A549 (cell line): ENCODE data around the gene PDGFA. TPM values are rescaled to one million over a fixed set of nuclear protein-coding genes. Genes with fewer than 3 reads are reported as not detected.

ENCODE experiments used
- ATAC-seq, 2 experiments: fragments of 200-7000 bp in 1 of 2; fragments of >200 bp in 1 of 2; cut with Nextera tagmentation in 1 of 2; cut with Tn5 transposase in 1 of 2; 3 replicates each; pipeline versions ENCODE4 v1.8.0 to v1.9.1; 2018 to 2020; ENCODE audit warnings: mild to moderate bottlenecking in 1 of 2, moderate library complexity in 1 of 2
- CTCF ChIA-PET: fragments of 300-600 bp; sonication (Branson Sonifier 250); formaldehyde crosslinking; extraction: SDS; loops from one replicate; lab custom pipeline; 2021; ENCODE audit warnings: antibody characterized with exemption, inconsistent platforms; lab: Yijun Ruan, JAX
- POLR2A ChIA-PET: fragments of 350-600 bp; formaldehyde crosslinking; extraction: SDS; loops from one replicate; lab custom pipeline; 2021; ENCODE audit warnings: antibody characterized with exemption, inconsistent platforms; lab: Yijun Ruan, JAX
- DNase-seq, 2 experiments: peaks; one replicate each; pipeline versions ENCODE4 v3.0.0 to v3.0.0-alpha.2; 2011 to 2016; ENCODE audit warnings: low read depth in 1 of 2, low spot score in 1 of 2
- FAIRE-seq: peaks from 2 replicates; lab custom pipeline; 2011; peaks lifted over from hg19 to GRCh38; lab: Jason Lieb, UNC
- H3K27ac ChIP-seq, 2 experiments: fragments of >200 bp; sonication (Bioruptor Twin); formaldehyde crosslinking; 3 replicates each; pipeline ENCODE4 v1.5.1; 2016 to 2017
- H3K4me1 ChIP-seq: fragments of >200 bp; sonication (Bioruptor Twin); formaldehyde crosslinking; 3 replicates; pipeline ENCODE4 v1.6.1; 2016
- H3K4me2 ChIP-seq: fragments of >200 bp; sonication (Bioruptor Twin); formaldehyde crosslinking; 3 replicates; pipeline ENCODE4 v1.6.1; 2016
- H3K4me3 ChIP-seq: fragments of >200 bp; sonication (Bioruptor Twin); formaldehyde crosslinking; 3 replicates; pipeline ENCODE4 v1.5.1; 2016
- H3K9me3 ChIP-seq: fragments of >200 bp; sonication (Bioruptor Twin); formaldehyde crosslinking; 3 replicates; pipeline ENCODE4 v1.6.1; 2016
- BCL3 ChIP-seq: fragments of >200 bp; sonication (Bioruptor Twin); formaldehyde crosslinking; IDR thresholded peaks from 3 replicates; pipeline ENCODE4 v1.6.1; 2016
- CBX8 ChIP-seq: fragments of 200-600 bp; sonication (generic); IDR thresholded peaks from 2 replicates; pipeline ENCODE4 v1.6.1; 2016
- FOSB ChIP-seq: fragments of 250-450 bp; sonication (Bioruptor Pico); IDR thresholded peaks from 2 replicates; pipeline ENCODE4 v1.5.0; 2020; ENCODE audit warnings: mild to moderate bottlenecking, moderate library complexity
- GATA3 ChIP-seq: IDR thresholded peaks from 2 replicates; pipeline ENCODE4 v1.6.1; 2012; ENCODE audit warnings: borderline replicate concordance
- HEYL ChIP-seq: fragments of 250-450 bp; sonication (Bioruptor Pico); IDR thresholded peaks from 2 replicates; pipeline ENCODE4 v1.8.0; 2021; ENCODE audit warnings: mild to moderate bottlenecking, moderate library complexity
- HOXA7 ChIP-seq: fragments of 250-450 bp; sonication (Bioruptor Pico); IDR thresholded peaks from 2 replicates; pipeline ENCODE4 v1.5.0; 2020; ENCODE audit warnings: mild to moderate bottlenecking, moderate library complexity
- HOXB13 ChIP-seq: fragments of 250-450 bp; sonication (Bioruptor Pico); IDR thresholded peaks from 2 replicates; pipeline ENCODE4 v1.5.0; 2020; ENCODE audit warnings: low read depth, mild to moderate bottlenecking, moderate library complexity
- MAFK ChIP-seq: fragments of 450-650 bp; IDR thresholded peaks from 2 replicates; pipeline ENCODE4 v1.6.1; 2014; ENCODE audit not compliant: partially characterized antibody
- MAX ChIP-seq: IDR thresholded peaks from 2 replicates; pipeline ENCODE4 v1.6.1; 2012
- NR3C1 ChIP-seq: fragments of >200 bp; sonication (Bioruptor Twin); formaldehyde crosslinking; IDR thresholded peaks from 3 replicates; pipeline ENCODE4 v1.6.1; 2017
- PBX3 ChIP-seq: IDR thresholded peaks from 2 replicates; pipeline ENCODE4 v1.6.1; 2012
- RAD21 ChIP-seq, 2 experiments: fragments of >200 bp in 1 of 2; sonication (Bioruptor Twin) in 1 of 2; formaldehyde crosslinking in 1 of 2; IDR thresholded peaks in 1 of 2; conservative IDR thresholded peaks in 1 of 2; 2 replicates in 1 of 2; 3 replicates in 1 of 2; pipeline ENCODE4 v1.6.1; 2012 to 2018; ENCODE audit warnings: inconsistent platforms in 1 of 2
- RCOR1 ChIP-seq: fragments of 150-350 bp; IDR thresholded peaks from 2 replicates; pipeline ENCODE4 v1.6.1; 2014; ENCODE audit warnings: antibody characterized with exemption, low read length, low read depth
- RFX5 ChIP-seq: fragments of 450-650 bp; IDR thresholded peaks from 2 replicates; pipeline ENCODE4 v1.7.1; 2014; ENCODE audit warnings: antibody characterized with exemption, mild to moderate bottlenecking, moderate library complexity
- RNF2 ChIP-seq: fragments of 200-600 bp; sonication (generic); IDR thresholded peaks from 2 replicates; pipeline ENCODE4 v1.6.1; 2016; ENCODE audit warnings: low read depth, mild to moderate bottlenecking, antibody characterized with exemption, moderate library complexity, borderline replicate concordance
- SMC3 ChIP-seq: fragments of >200 bp; sonication (Bioruptor Twin); formaldehyde crosslinking; IDR thresholded peaks from 3 replicates; pipeline ENCODE4 v1.6.1; 2018; ENCODE audit warnings: inconsistent platforms
- SREBF2 ChIP-seq: fragments of 450-650 bp; IDR thresholded peaks from 2 replicates; pipeline ENCODE4 v1.6.1; 2014; ENCODE audit warnings: mild to moderate bottlenecking, moderate library complexity
- ZNF302 ChIP-seq: fragments of 250-450 bp; sonication (Bioruptor Pico); IDR thresholded peaks from 2 replicates; pipeline ENCODE4 v1.9.0; 2021; ENCODE audit warnings: inconsistent platforms, mild to moderate bottlenecking, moderate library complexity
- WGBS: methylation state at CpG from one replicate; pipeline ENCODE4 v1.1.6; 2017; ENCODE audit errors: missing lambda C conversion rate; 5-methylcytosine and 5-hydroxymethylcytosine counted together
- polyA plus RNA-seq, 4 experiments: library from polyadenylated mRNA; depleted of rRNA in 3 of 4; stranded (reverse); fragments of >200 nt; fragmentation: RNase III in 1 of 4; extraction: RNeasy Plus Mini Kit Qiagen cat#74134 plus additional on column Dnase treatment in 1 of 4; gene quantifications; 2 replicates in 3 of 4; 3 replicates in 1 of 4; pipeline ENCODE4 v1.2.3, GENCODE V29; 2011 to 2017

PDGFA gene
- polyA plus RNA-seq, 2 of the 4 experiments (the other 2 are of a cell fraction), result 12.8 to 14.9 TPM

- ChIA-PET CTCF (no interaction called here), POLR2A (no interaction called here)
- Histone ChIP-seq H3K4me3 (no peak overlapping the region), H3K4me2 (no peak overlapping the region), H3K9me3 (no peaks in the 10 kb centered on the region), H3K27ac (no peak overlapping the region), H3K4me1 (peaks cover 9% of the 10 kb centered on the region; the same call in 2 of the 3 replicates)
- FAIRE-seq, result no peak
- 75% methylated on average over 22 of the region's 30 CpGs for WGBS
- ATAC-seq, result peak in 1 of 2 experiments; percentile 13; a peak in 3 of 6 replicates
- no peak for DNase-seq
- TF ChIP-seq NR3C1, result no peak
These were observed 67.4 kb downstream of the PDGFA start for GRCh38 chr7:452226-452751.

- H3K4me2 ChIP-seq, result no peak overlapping the region
- FAIRE-seq (no peak), ATAC-seq (0 out of 6 replicates have a peak, but pooled peaks of 1 of the 2 experiments have one; percentile 12), DNase-seq (no peak)
- H3K27ac ChIP-seq, result no peak overlapping the region
- H3K4me3 ChIP-seq, result no peak overlapping the region
- TF ChIP-seq RAD21 (conservative IDR thresholded peaks at IDR 0.05 in 1 of 2, IDR thresholded peaks at IDR 0.05 in 1 of 2) (no peak), SREBF2 (no peak)
- no peaks in the 10 kb centered on the region for H3K9me3 ChIP-seq
- ChIA-PET POLR2A (no interaction called here), CTCF (no interaction called here)
- peaks cover 9% of the 10 kb centered on the region; the same call in 2 of the 3 replicates for H3K4me1 ChIP-seq
- WGBS, result 50% methylated on average over 11 of the region's 24 CpGs
These were observed 68.1 kb downstream of the PDGFA start for GRCh38 chr7:451255-452225.

- CTCF ChIA-PET, result no interaction called here
- TF ChIP-seq HOXA7 (no peak), BCL3 (no peak), RCOR1 (no peak), HOXB13 (CRISPR knock-in tag) (no peak), MAX (no peak), RFX5 (no peak), RNF2 (no peak), MAFK (no peak), GATA3 (no peak), SMC3 (no peak), CBX8 (no peak), FOSB (CRISPR knock-in tag) (no peak), ZNF302 (CRISPR knock-in tag) (no peak), PBX3 (no peak), HEYL (CRISPR knock-in tag) (no peak)
- ATAC-seq (peak in 1 of 2 experiments; percentile 10; a peak in 1 of 6 replicates), FAIRE-seq (no peak), DNase-seq (no peak)
- no peak overlapping the region for H3K4me3 ChIP-seq
- H3K4me1 ChIP-seq, result peaks cover 8% of the 10 kb centered on the region; the same call in 2 of the 3 replicates
- H3K9me3 ChIP-seq, result no peaks in the 10 kb centered on the region
- POLR2A ChIA-PET, result no interaction called here
- H3K4me2 ChIP-seq, result no peak overlapping the region
- 74% methylated on average over 6 of the region's 10 CpGs for WGBS
- H3K27ac ChIP-seq, result no peak overlapping the region
These were observed 68.9 kb downstream of the PDGFA start for GRCh38 chr7:450741-451140.
